Breast epithelium (tissue), 3 donors: ENCODE results near the gene RALGPS1.

ENCODE experiments used
- CTCF ChIP-seq, 3 donors: fragments of 450-650 bp; IDR thresholded peaks; one replicate each; pipeline ENCODE4 v1.5.1; 2016 to 2017; ENCODE audit warnings: antibody characterized with exemption in 3 of 3, mild to moderate bottlenecking in 3 of 3, moderate library complexity in 3 of 3
- POLR2A ChIP-seq: fragments of 450-650 bp; IDR thresholded peaks from one replicate; pipeline ENCODE4 v1.6.1; 2016; ENCODE audit warnings: antibody characterized with exemption, mild to moderate bottlenecking, moderate library complexity
- POLR2AphosphoS5 ChIP-seq, 3 donors: sonication (generic); formaldehyde crosslinking; IDR thresholded peaks; one replicate each; pipeline ENCODE4 v1.6.1; 2017; ENCODE audit warnings: antibody characterized with exemption in 3 of 3

- TF ChIP-seq POLR2A (no peak), CTCF (IDR thresholded peaks at IDR 0.05) (no peak), POLR2AphosphoS5 (IDR thresholded peaks at IDR 0.05) (no peak)
These were observed 210.2 kb downstream of the RALGPS1 start for GRCh38 chr9:127124792-127125191.
